ENCODE data around the gene GALNTL6. TPM values are rescaled to one million over a fixed set of nuclear protein-coding genes. Genes with fewer than 3 reads are reported as not detected.
A peak's percentile ranks its signal among the peaks of the same experiment; 100 is the strongest.

Gene GALNTL6
- total and polyA plus RNA-seq, 3 experiments from 2014 or later: not detected

DNA sequence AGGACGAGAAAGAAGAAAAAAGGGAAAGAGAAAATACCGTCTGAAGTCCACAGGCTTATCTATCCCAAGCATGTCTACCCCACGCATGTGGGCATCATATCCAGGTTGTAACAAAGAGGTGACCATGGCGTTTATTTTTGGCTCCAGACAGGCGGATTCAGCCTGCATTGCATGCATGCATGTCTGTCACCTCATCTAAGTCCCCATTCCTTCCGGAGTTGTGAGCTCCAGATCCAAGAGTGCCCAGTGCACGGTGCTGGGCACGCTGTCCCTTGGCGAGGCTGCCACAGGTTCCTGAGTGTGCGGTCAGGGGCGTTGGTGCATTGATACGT lies 905 bp upstream of the GALNTL6 start:
- H3K4me3 Mint-ChIP-seq: no peak overlapping the region
- POLR2A ChIA-PET: no interaction called here
- H3K36me3 Mint-ChIP-seq: no peaks in the 10 kb centered on the region

DNA sequence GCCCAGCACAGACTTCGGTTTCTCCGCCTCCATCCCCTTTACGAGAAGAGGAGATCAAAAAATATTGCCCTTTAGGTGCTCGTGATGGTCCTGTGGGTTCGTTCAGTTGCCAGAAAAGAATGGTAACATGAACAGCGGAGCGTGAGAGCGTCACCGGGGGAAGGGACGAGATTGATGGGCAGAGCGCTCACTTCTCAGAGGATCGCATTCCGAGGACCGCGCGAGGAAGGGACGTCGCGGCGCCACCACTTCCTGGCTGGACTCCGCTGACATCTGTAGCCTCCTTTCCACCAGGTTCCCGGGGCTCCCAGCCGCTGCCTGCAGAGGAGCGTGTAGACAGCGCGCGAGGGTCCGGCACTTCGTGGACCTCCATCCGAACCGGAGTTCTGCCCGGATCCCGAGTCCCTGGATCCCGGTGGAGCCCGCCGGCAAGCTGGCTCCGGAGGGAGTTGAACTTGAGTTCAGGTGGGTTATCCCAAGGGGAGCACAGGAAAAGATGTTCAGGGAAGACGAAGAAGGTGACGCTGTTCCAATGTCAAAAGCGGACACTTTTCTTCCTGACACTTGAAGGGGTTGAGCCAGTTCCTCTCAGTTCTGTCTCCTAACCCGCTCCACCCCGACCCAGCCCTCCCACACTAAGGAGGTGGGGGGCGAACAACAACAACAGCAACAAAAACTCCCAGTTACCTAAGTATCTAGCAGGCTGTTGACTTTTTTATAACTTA lies 484 bp downstream of the GALNTL6 start:
- Histone ChIP-seq H3K27ac (ENCODE audit: low read depth, low read length) (no peak overlapping the region), H3K9me3 (ENCODE audit: low read length) (no peaks in the 10 kb centered on the region), H3K36me3 (ENCODE audit: insufficient read depth, low read length) (no peaks in the 10 kb centered on the region), H3K4me3 (ENCODE audit: low read length) (no peak overlapping the region), H3K27me3 (ENCODE audit: insufficient read depth, low read length, poor library complexity, severe bottlenecking) (no peaks in the 10 kb centered on the region), H3K4me1 (ENCODE audit: insufficient read depth, low read length) (no peaks in the 10 kb centered on the region)
- no peaks in the 10 kb centered on the region for H3K4me1 Mint-ChIP-seq
- DNase-seq: peak in 1 of 5 donors; percentile 26
- no peak overlapping the region for H3K27ac Mint-ChIP-seq
- ChIA-PET POLR2A (no interaction called here), CTCF (no interaction called here)
- H3K9me3 Mint-ChIP-seq: peaks cover 9 to 18% (median 10%) of the 10 kb centered on the region in 5 donors
- no peaks in the 10 kb centered on the region for H3K36me3 Mint-ChIP-seq
- H3K4me3 Mint-ChIP-seq: no peak overlapping the region
- H3K27me3 Mint-ChIP-seq: peaks cover 7 to 13% of the 10 kb centered on the region in 2 donors

More for the DNA sequence above, 905 bp upstream of the GALNTL6 start:
- Histone ChIP-seq H3K4me1 (ENCODE audit: insufficient read depth, low read length) (no peaks in the 10 kb centered on the region), H3K27ac (ENCODE audit: low read depth, low read length) (no peak overlapping the region), H3K4me3 (ENCODE audit: low read length) (no peak overlapping the region), H3K9me3 (ENCODE audit: low read length) (no peaks in the 10 kb centered on the region), H3K36me3 (ENCODE audit: insufficient read depth, low read length) (no peaks in the 10 kb centered on the region), H3K27me3 (ENCODE audit: insufficient read depth, low read length, poor library complexity, severe bottlenecking) (no peaks in the 10 kb centered on the region)
- CTCF ChIA-PET: no interaction called here
- Mint-ChIP-seq H3K27me3 (peaks cover 7 to 13% of the 10 kb centered on the region in 2 donors), H3K9me3 (peaks cover 10 to 18% (median 11%) of the 10 kb centered on the region in 5 donors), H3K27ac (no peak overlapping the region), H3K4me1 (no peaks in the 10 kb centered on the region)
- DNase-seq: no peak

DNA sequence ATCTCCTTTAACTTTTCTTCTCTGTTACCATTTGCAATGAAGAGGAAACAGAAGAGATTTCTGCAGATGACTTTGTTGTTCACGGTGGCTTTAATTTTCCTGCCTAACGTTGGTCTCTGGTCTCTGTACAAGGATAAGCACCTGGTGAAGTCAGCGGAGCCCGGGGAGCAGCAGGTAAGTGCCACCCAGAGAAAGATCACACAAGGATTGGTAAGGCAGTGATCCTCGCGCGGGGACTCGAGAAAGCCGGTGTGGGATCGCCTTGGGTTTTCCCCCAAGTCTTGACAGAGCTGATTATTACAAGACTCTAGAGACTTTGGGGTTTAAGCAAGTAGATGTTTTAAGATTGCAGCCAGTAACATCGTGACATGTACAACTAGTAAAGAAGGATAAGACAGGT lies 1.3 kb downstream of the GALNTL6 start:
- Histone ChIP-seq H3K27ac (ENCODE audit: low read depth, low read length) (no peak overlapping the region), H3K4me1 (ENCODE audit: insufficient read depth, low read length) (no peaks in the 10 kb centered on the region), H3K9me3 (ENCODE audit: low read length) (no peaks in the 10 kb centered on the region), H3K27me3 (ENCODE audit: insufficient read depth, low read length, poor library complexity, severe bottlenecking) (no peaks in the 10 kb centered on the region), H3K36me3 (ENCODE audit: insufficient read depth, low read length) (no peaks in the 10 kb centered on the region), H3K4me3 (ENCODE audit: low read length) (no peak overlapping the region)
- Mint-ChIP-seq H3K9me3 (peaks cover 9 to 18% (median 10%) of the 10 kb centered on the region in 5 donors), H3K36me3 (no peaks in the 10 kb centered on the region), H3K27me3 (peaks cover 7 to 13% of the 10 kb centered on the region in 2 donors), H3K4me3 (no peak overlapping the region), H3K27ac (no peak overlapping the region), H3K4me1 (no peaks in the 10 kb centered on the region)
- CTCF ChIA-PET: no interaction called here
- no peak for DNase-seq
- POLR2A ChIA-PET: no interaction called here

DNA sequence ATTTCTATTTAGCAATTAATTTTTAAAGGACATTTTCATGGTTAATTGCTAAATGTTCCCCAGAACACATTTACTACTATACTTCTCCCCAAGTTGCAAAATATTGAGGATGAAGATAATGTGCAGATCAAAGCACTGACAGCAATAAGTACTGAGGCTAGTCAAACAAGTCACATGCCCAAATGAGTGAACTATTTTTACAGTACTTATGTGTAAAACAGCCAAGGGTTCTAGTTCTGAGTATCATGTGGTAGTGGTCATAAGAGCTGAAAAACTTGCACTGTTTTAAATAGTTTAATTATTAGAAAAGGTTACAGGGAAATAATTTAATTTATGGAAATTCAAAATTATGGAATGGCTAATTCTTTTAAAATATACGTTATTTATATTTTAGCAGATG lies 3.8 kb downstream of the GALNTL6 start:
- Histone ChIP-seq H3K9me3 (ENCODE audit: low read length) (no peaks in the 10 kb centered on the region), H3K36me3 (ENCODE audit: insufficient read depth, low read length) (no peaks in the 10 kb centered on the region), H3K27me3 (ENCODE audit: insufficient read depth, low read length, poor library complexity, severe bottlenecking) (no peaks in the 10 kb centered on the region), H3K4me3 (ENCODE audit: low read length) (no peak overlapping the region), H3K4me1 (ENCODE audit: insufficient read depth, low read length) (no peaks in the 10 kb centered on the region), H3K27ac (ENCODE audit: low read depth, low read length) (no peak overlapping the region)
- POLR2A ChIA-PET: no interaction called here
- Mint-ChIP-seq H3K27me3 (peaks cover 5 to 12% of the 10 kb centered on the region in 2 donors), H3K9me3 (peaks cover 9 to 12% (median 11%) of the 10 kb centered on the region in 5 donors), H3K27ac (no peak overlapping the region), H3K4me3 (no peak overlapping the region), H3K4me1 (no peaks in the 10 kb centered on the region), H3K36me3 (no peaks in the 10 kb centered on the region)
- no peak for DNase-seq
- CTCF ChIA-PET: no interaction called here

DNA sequence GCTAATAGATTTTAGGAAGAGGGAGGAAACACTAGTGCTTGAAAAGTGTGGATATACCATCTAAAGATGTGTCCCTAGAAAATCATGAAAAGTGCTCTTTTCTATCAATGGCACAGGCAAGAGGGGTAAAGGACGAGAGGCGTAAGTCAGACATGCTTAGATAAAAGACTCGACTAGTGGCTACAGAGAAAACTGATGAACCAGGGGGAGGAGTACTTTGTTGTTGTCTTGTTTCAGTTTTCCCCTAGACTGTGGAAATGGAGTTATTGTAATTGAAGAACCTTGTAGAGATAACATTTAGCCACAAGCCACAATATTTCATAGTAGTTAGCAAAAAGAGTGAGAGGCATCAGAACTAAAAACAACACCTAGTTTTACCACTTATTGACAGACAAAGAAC lies 21.4 kb downstream of the GALNTL6 start:
- H3K27me3 ChIP-seq (ENCODE audit: insufficient read depth, low read length, poor library complexity, severe bottlenecking): no peaks in the 10 kb centered on the region
- Mint-ChIP-seq H3K4me1 (no peaks in the 10 kb centered on the region), H3K4me3 (no peak overlapping the region), H3K27ac (no peak overlapping the region), H3K36me3 (no peaks in the 10 kb centered on the region), H3K9me3 (peaks cover 2 to 19% (median 8%) of the 10 kb centered on the region in 5 donors), H3K27me3 (no peaks in the 10 kb centered on the region)
- CTCF ChIA-PET: no interaction called here
- no peaks in the 10 kb centered on the region for H3K9me3 ChIP-seq (ENCODE audit: low read length)
- POLR2A ChIA-PET: no interaction called here
- H3K27ac ChIP-seq (ENCODE audit: low read depth, low read length): no peak overlapping the region
- no peak for DNase-seq
- H3K4me3 ChIP-seq (ENCODE audit: low read length): no peak overlapping the region
- H3K36me3 ChIP-seq (ENCODE audit: insufficient read depth, low read length): no peaks in the 10 kb centered on the region
- H3K4me1 ChIP-seq (ENCODE audit: insufficient read depth, low read length): no peaks in the 10 kb centered on the region

DNA sequence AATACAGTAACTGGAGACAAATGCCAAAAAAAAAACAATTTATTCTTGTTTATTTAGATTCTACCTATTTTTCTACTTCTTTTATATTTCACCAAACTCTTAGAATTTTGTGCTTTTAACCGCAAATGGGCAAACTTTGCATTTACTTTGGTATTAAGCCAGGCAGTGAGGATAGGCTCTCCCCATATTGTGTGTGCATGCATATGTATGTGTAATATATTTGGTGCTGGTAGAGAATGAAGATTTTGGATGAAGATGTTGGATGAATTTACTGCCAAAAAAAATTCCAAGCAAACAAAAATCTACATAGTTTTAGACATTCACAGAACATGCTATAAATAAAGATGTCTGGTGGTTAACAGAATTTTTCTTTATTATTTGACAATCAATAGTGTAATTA lies 30.3 kb downstream of the GALNTL6 start:
- Histone ChIP-seq H3K4me1 (ENCODE audit: insufficient read depth, low read length) (no peaks in the 10 kb centered on the region), H3K27me3 (ENCODE audit: insufficient read depth, low read length, poor library complexity, severe bottlenecking) (no peaks in the 10 kb centered on the region), H3K36me3 (ENCODE audit: insufficient read depth, low read length) (no peaks in the 10 kb centered on the region), H3K27ac (ENCODE audit: low read depth, low read length) (no peak overlapping the region), H3K4me3 (ENCODE audit: low read length) (no peak overlapping the region), H3K9me3 (ENCODE audit: low read length) (no peaks in the 10 kb centered on the region)
- no peaks in the 10 kb centered on the region for H3K4me1 Mint-ChIP-seq
- H3K36me3 Mint-ChIP-seq: no peaks in the 10 kb centered on the region
- ChIA-PET POLR2A (no interaction called here), CTCF (no interaction called here)
- DNase-seq: no peak
- H3K9me3 Mint-ChIP-seq: peaks cover 2 to 25% (median 8%) of the 10 kb centered on the region in 5 donors
- H3K27me3 Mint-ChIP-seq: no peaks in the 10 kb centered on the region
- H3K4me3 Mint-ChIP-seq: no peak overlapping the region
- no peak overlapping the region for H3K27ac Mint-ChIP-seq

DNA sequence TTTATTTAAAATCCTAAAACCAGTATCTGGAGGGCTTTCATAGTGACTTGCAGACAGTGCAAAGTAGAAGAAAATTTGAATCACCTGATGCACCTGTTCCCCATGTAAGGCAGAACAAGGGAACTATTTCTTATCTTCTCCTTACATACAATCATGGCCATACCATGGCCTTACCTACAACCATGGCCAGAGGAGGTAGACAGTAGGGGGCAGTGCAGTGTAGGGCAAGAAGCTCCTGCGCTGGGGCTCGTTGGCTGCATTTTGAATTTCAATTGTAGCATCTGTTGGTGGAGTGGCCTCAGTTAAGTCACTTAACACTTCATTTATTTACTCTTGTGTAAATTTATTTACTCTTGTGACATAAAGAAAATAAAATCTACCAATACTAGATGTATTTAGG lies 33.0 kb downstream of the GALNTL6 start:
- DNase-seq: no peak
- Mint-ChIP-seq H3K36me3 (no peaks in the 10 kb centered on the region), H3K4me1 (no peaks in the 10 kb centered on the region), H3K27ac (no peak overlapping the region), H3K9me3 (peaks cover 0 to 27% (median 6%) of the 10 kb centered on the region in 5 donors), H3K4me3 (no peak overlapping the region), H3K27me3 (no peaks in the 10 kb centered on the region)
- POLR2A ChIA-PET: no interaction called here
- H3K27me3 ChIP-seq (ENCODE audit: insufficient read depth, low read length, poor library complexity, severe bottlenecking): no peaks in the 10 kb centered on the region
- no peak overlapping the region for H3K4me3 ChIP-seq (ENCODE audit: low read length)
- no peaks in the 10 kb centered on the region for H3K9me3 ChIP-seq (ENCODE audit: low read length)
- H3K4me1 ChIP-seq (ENCODE audit: insufficient read depth, low read length): no peaks in the 10 kb centered on the region
- H3K36me3 ChIP-seq (ENCODE audit: insufficient read depth, low read length): no peaks in the 10 kb centered on the region
- CTCF ChIA-PET: no interaction called here
- no peak overlapping the region for H3K27ac ChIP-seq (ENCODE audit: low read depth, low read length)

DNA sequence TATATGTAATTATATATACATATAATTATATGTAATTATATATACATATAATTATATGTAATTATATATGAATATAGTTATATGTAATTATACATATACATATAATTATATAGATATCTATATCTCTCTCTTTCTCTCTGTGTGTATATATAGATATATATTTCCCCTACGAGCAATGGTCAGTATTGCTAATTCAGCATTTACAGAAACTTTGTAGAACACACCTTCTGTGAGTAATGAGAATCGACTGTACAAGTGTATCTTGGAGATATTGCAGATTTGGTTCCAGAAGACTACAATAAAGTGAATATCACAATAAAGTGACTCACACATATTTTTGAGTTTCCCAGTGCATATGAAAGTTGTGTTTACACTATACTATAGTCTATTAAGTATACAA lies 33.7 kb downstream of the GALNTL6 start:
- POLR2A ChIA-PET: no interaction called here
- peaks cover 0 to 28% (median 6%) of the 10 kb centered on the region in 5 donors for H3K9me3 Mint-ChIP-seq
- CTCF ChIA-PET: no interaction called here

More for the DNA sequence above, 33.7 kb downstream of the GALNTL6 start:
- no peaks in the 10 kb centered on the region for H3K4me1 Mint-ChIP-seq
- no peaks in the 10 kb centered on the region for H3K27me3 Mint-ChIP-seq
- H3K4me3 Mint-ChIP-seq: no peak overlapping the region
- no peak overlapping the region for H3K27ac Mint-ChIP-seq
- H3K4me1 ChIP-seq (ENCODE audit: insufficient read depth, low read length): no peaks in the 10 kb centered on the region
- H3K4me3 ChIP-seq (ENCODE audit: low read length): no peak overlapping the region
- no peak overlapping the region for H3K27ac ChIP-seq (ENCODE audit: low read depth, low read length)
- H3K36me3 ChIP-seq (ENCODE audit: insufficient read depth, low read length): no peaks in the 10 kb centered on the region
- no peaks in the 10 kb centered on the region for H3K9me3 ChIP-seq (ENCODE audit: low read length)
- no peaks in the 10 kb centered on the region for H3K36me3 Mint-ChIP-seq
- no peaks in the 10 kb centered on the region for H3K27me3 ChIP-seq (ENCODE audit: insufficient read depth, low read length, poor library complexity, severe bottlenecking)
- no peak for DNase-seq

All from CD8-positive, alpha-beta memory T cell (primary cell).